Esophagus (tissue), 2 donors: ENCODE results near the gene C1QTNF1. TPM values are rescaled to one million over a fixed set of nuclear protein-coding genes. Genes with fewer than 3 reads are reported as not detected.

Experiments
- H3K27ac ChIP-seq, 2 donors: one replicate each; pipeline ENCODE4 v1.5.1; 2013; ENCODE audit warnings: low read depth in 2 of 2, mild to moderate bottlenecking in 2 of 2, inconsistent platforms in 1 of 2, low read length in 1 of 2, moderate library complexity in 1 of 2
- H3K27me3 ChIP-seq, 2 donors: one replicate each; pipeline ENCODE4 v1.6.1; 2013; ENCODE audit warnings: low read length in 2 of 2, control low read depth in 1 of 2, mild to moderate bottlenecking in 1 of 2; ENCODE audit not compliant: insufficient read depth in 2 of 2, control insufficient read depth in 1 of 2
- H3K36me3 ChIP-seq, 2 donors: one replicate each; pipeline ENCODE4 v1.6.1; 2013; ENCODE audit warnings: low read length in 1 of 2; ENCODE audit not compliant: control insufficient read depth in 2 of 2, insufficient read depth in 2 of 2
- H3K4me1 ChIP-seq, 2 donors: one replicate each; pipeline ENCODE4 v1.6.1; 2013; ENCODE audit warnings: low read length in 1 of 2; ENCODE audit not compliant: control insufficient read depth in 2 of 2, insufficient read depth in 2 of 2
- H3K4me3 ChIP-seq, 2 donors: one replicate each; pipeline ENCODE4 v1.5.1; 2013; ENCODE audit warnings: low read length in 2 of 2, mild to moderate bottlenecking in 2 of 2, low read depth in 1 of 2, moderate library complexity in 1 of 2
- H3K9me3 ChIP-seq, 2 donors: one replicate each; pipeline ENCODE4 v1.6.1; 2013; ENCODE audit warnings: mild to moderate bottlenecking in 2 of 2, low read depth in 1 of 2, low read length in 1 of 2, moderate library complexity in 1 of 2; ENCODE audit not compliant: control insufficient read depth in 2 of 2, insufficient read depth in 1 of 2
- WGBS, 2 donors: extraction: QIAGEN DNeasy Blood & Tissue Kit; methylation state at CpG; one replicate each; pipeline ENCODE4 v1.1.7; 2013; 5-methylcytosine and 5-hydroxymethylcytosine counted together
- polyA plus RNA-seq, 2 donors: library from polyadenylated mRNA; stranded (reverse); fragments of 200-250 nt; gene quantifications; one replicate each; pipeline ENCODE4 v1.2.3, GENCODE V29; 2013
- donor health status: healthy with polysubstance abuse.
- donor health status: Bipolar disorder and iron deficiency.

The C1QTNF1 gene
- polyA plus RNA-seq, 2 donors = 6.0 to 7.2 TPM

GRCh38 chr17:79084291-79085153, 60.6 kb downstream of the C1QTNF1 start:
- 92 to 93% methylated on average over 31 of the region's 31 CpGs for WGBS, 2 donors
- Histone ChIP-seq H3K36me3 (peaks cover 2 to 31% of the 10 kb centered on the region in 2 donors), H3K4me1 (no peaks in the 10 kb centered on the region), H3K27ac (no peak overlapping the region), H3K9me3 (no peaks in the 10 kb centered on the region), H3K27me3 (no peaks in the 10 kb centered on the region), H3K4me3 (no peak overlapping the region)

GRCh38 chr17:79085154-79085920, 61.4 kb downstream of the C1QTNF1 start:
- no peak overlapping the region for H3K4me3 ChIP-seq
- WGBS, 2 donors = 89 to 91% methylated on average over 23 to 30 of the region's 30 CpGs
- no peak overlapping the region for H3K27ac ChIP-seq
- H3K36me3 ChIP-seq = peaks cover 0 to 28% of the 10 kb centered on the region in 2 donors
- H3K27me3 ChIP-seq = no peaks in the 10 kb centered on the region
- H3K9me3 ChIP-seq = no peaks in the 10 kb centered on the region
- peaks cover under 1 to 2% of the 10 kb centered on the region in 2 donors for H3K4me1 ChIP-seq

GRCh38 chr17:79085921-79086551, 62.1 kb downstream of the C1QTNF1 start:
- Histone ChIP-seq H3K9me3 (no peaks in the 10 kb centered on the region), H3K4me1 (peaks cover 2 to 5% of the 10 kb centered on the region in 2 donors), H3K4me3 (no peak overlapping the region), H3K36me3 (peaks cover 0 to 22% of the 10 kb centered on the region in 2 donors), H3K27ac (no peak overlapping the region), H3K27me3 (no peaks in the 10 kb centered on the region)
- WGBS, 2 donors = 87 to 89% methylated on average over 27 to 28 of the region's 28 CpGs

- peaks cover 2 to 6% of the 10 kb centered on the region in 2 donors for H3K4me1 ChIP-seq
- H3K27me3 ChIP-seq = no peaks in the 10 kb centered on the region
- no peak overlapping the region for H3K4me3 ChIP-seq
- no peak overlapping the region for H3K27ac ChIP-seq
- 74 to 75% methylated on average over 33 of the region's 33 CpGs for WGBS, 2 donors
- no peaks in the 10 kb centered on the region for H3K9me3 ChIP-seq
- H3K36me3 ChIP-seq = peaks cover 0 to 22% of the 10 kb centered on the region in 2 donors
Measured at GRCh38 chr17:79086609-79087427, 62.8 kb downstream of the C1QTNF1 start.

DNA sequence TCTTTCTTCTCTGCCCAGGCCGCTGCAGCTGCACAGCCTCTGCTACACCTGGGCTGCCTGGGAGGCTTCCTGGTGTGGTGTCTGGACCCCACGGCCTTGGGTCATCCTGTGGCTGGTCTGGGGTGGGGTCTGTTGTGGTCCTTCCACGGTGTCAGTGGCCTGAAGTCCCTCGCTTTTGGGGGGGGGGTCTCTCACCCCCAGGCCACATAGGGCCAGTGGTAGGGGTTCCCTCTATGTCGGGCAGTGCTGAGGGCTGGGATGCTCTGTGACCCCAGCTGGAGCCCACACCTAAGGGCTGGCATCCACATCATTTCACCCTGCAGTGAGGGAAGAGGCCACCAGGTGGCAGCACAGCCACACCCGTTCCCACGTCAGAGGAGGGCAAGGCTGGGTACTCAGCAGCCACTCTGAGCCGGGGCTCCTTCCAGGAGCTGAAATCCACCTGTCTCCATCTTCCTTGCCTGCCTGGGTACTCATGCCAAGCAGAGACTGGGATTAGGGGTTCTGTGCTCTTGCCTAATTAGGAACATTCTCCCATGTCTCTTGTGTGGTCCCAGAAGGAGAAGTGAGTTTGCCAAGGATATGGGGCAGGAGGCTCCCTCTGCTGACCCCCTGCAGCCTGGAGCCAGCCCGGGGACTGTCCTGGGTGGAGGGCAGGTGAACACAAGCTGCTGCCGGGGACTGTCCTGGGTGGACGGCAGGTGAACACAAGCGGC, 63.6 kb downstream of the C1QTNF1 start:
- Histone ChIP-seq H3K9me3 (no peaks in the 10 kb centered on the region), H3K4me1 (peaks cover 2 to 6% of the 10 kb centered on the region in 2 donors), H3K36me3 (peaks cover 0 to 19% of the 10 kb centered on the region in 2 donors), H3K27me3 (no peaks in the 10 kb centered on the region), H3K27ac (no peak overlapping the region), H3K4me3 (no peak overlapping the region)
- 45% methylated on average over 12 of the region's 12 CpGs for WGBS, 2 donors

DNA sequence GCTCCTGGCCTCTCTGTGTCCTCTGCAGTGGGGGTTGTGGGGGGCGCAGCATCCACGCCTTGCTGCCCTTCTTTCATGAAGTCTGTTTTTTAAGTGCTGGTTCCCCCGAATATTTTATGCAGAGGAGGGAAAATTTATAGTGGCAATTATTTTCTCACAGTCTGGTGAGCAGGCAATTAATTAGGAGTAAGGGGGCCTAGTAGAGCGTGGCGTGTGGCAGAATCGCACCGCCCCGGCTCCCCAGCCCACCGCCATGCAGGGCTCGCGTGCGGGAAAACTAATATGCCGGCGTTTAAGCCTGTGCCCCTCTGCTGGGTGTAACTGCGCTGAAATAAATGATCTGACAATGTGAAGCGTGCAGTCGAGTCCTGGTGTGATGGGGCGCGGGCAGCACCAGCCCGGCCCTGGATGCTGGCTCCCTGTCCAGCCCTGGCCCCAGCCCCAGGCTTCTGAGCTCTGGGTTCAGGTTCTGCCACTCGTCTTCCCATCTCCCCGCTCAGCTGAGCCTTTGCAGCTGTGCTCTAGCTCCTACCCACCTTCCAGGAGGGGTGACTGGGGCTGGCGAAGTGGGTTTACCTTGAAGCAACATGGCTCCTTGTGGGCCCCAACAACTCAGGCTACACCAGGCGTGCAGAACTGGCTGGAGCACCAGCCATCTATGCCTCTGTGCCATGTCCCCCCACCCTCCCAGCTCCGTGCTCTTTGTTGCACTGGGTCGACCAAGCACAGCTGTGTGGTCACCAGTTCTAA, 64.5 kb downstream of the C1QTNF1 start:
- no peak overlapping the region for H3K4me3 ChIP-seq
- H3K36me3 ChIP-seq = peaks cover 0 to 16% of the 10 kb centered on the region in 2 donors
- H3K27me3 ChIP-seq = no peaks in the 10 kb centered on the region
- H3K27ac ChIP-seq = no peak overlapping the region
- H3K4me1 ChIP-seq = peaks cover 2 to 6% of the 10 kb centered on the region in 2 donors
- no peaks in the 10 kb centered on the region for H3K9me3 ChIP-seq
- WGBS, 2 donors = 92 to 93% methylated on average over 26 of the region's 26 CpGs

- 63 to 66% methylated on average over 8 of the region's 8 CpGs for WGBS, 2 donors
- H3K4me3 ChIP-seq = no peak overlapping the region
- peaks cover 2 to 6% of the 10 kb centered on the region in 2 donors for H3K4me1 ChIP-seq
- H3K9me3 ChIP-seq = no peaks in the 10 kb centered on the region
- H3K36me3 ChIP-seq = peaks cover 0 to 11% of the 10 kb centered on the region in 2 donors
- no peaks in the 10 kb centered on the region for H3K27me3 ChIP-seq
- H3K27ac ChIP-seq = no peak overlapping the region
Measured at GRCh38 chr17:79088997-79089328, 65.0 kb downstream of the C1QTNF1 start.

GRCh38 chr17:79089720-79090442, 65.9 kb downstream of the C1QTNF1 start:
- Histone ChIP-seq H3K9me3 (no peaks in the 10 kb centered on the region), H3K36me3 (peaks cover 0 to 4% of the 10 kb centered on the region in 2 donors), H3K4me1 (peaks cover 2 to 6% of the 10 kb centered on the region in 2 donors), H3K27me3 (no peaks in the 10 kb centered on the region), H3K4me3 (no peak overlapping the region), H3K27ac (no peak overlapping the region)
- WGBS, 2 donors = 46 to 58% methylated on average over 31 of the region's 31 CpGs
